GM15510 (cell line): ENCODE measurements around the gene SNX4.

Experiments
- POLR2A ChIP-seq: IDR thresholded peaks from 3 replicates; pipeline ENCODE4 v1.6.1; 2011; ENCODE audit warnings: borderline replicate concordance; ENCODE audit not compliant: insufficient read length; ENCODE audit errors: extremely low read depth

The SNX4 gene

DNA sequence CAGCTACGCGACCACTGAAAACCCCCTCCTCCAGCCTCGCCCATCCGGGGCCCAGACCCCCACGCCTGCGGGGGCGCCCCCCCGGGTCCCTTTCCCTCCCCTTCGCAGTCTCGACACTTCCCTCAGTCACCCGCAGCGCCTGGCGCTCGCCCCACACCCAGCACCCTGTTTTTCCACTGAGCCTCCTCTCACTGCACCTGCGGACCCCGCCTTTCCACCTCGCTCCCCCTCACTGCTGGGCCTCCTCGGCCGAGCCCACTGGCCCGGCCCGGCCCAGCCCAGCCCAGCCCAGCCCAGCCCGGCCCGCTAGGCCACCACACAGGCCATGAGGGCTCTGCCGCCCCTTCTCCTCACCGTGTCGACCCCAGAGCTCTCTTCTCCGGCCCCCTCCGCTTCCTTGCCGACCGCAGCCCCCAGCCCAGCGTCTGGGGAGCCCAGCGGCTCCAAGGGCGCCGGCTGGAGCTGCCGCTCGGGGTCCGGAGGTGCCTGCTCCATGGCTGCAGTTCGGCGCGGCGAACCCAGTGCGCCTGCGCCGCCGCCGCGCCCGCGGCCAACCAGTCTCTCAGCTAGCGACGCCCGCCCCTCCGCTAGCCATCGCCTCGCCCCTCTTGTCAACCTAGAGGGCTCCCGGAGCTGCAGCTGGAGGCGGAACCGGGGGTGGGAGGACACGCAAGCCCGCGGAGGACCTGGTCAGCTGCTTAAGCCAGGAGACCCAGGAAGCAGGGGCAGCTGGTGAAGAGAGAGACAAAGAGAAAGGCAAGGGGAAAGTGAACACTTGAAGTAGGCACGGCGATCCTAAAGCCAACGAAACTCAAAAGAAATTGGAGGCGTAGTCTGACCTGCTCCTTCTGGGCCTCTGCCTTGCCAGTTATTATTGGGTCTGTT is at the start of gene SNX4:
TSS of gene SNX4 (minus strand) at position 525 of the 885 bp plus-strand sequence. CDS start at position 495, 30 bp downstream.
- peak; percentile 78 for TF ChIP-seq POLR2A

GRCh38 chr3:125556314-125556713 is 36.3 kb upstream of the SNX4 start:
- TF ChIP-seq POLR2A, result no peak

GRCh38 chr3:125552401-125552800 is 32.4 kb upstream of the SNX4 start:
- no peak for TF ChIP-seq POLR2A

GRCh38 chr3:125528920-125529319 is 8.9 kb upstream of the SNX4 start:
- TF ChIP-seq POLR2A, result no peak

- no peak for TF ChIP-seq POLR2A
Observed at GRCh38 chr3:125525153-125525552, 5.2 kb upstream of the SNX4 start.

DNA sequence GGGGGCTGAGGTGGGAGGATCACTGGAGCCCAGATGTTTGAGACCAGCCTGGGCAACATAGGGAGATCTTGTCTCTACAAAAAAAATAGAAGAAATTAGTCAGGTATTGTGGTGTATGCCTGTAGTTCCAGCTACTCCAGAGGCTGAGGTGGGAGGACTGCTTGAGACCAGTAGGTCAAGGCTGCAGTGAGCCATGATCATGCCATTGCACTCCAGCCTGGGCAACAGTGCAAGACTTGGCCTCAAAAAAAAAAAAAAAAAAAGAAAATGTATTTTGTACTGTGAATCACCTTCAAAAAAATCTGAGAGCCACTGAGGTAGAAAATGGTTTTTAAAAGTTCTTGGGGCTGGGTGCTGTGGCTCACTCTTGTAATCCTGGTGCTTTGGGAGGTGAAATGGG is 4.6 kb downstream of the SNX4 start:
- no peak for TF ChIP-seq POLR2A

DNA sequence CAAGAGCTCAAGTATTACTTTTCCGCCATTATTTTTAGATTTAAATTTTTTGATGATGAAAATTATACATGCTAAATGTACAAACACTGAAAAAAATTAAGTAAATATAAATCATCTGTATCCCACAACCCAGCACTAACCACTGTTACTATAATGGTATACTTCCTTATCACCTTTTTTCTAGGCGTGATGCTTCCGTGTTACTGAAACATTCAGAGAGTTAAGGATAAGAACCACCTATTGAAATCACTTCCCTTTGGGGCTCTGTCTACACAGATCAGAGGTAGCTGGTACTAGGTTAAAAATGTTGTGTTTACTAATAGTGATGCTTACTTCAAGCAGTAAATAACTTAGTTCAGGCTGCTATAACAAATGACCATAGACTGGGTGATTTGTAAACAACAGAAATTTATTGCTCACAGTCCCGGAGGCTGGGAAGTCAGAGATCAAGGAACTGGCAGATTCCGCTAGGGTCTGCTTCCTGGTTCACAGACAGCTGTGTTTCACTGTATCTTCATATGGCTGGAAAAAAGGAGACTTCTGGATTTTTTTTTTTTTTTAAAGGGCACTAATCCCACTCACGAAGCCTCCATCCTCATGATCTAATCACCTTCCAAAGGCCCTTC is 6.4 kb downstream of the SNX4 start:
- TF ChIP-seq POLR2A, result no peak

GRCh38 chr3:125512135-125512920 is 7.7 kb downstream of the SNX4 start:
- TF ChIP-seq POLR2A, result no peak

DNA sequence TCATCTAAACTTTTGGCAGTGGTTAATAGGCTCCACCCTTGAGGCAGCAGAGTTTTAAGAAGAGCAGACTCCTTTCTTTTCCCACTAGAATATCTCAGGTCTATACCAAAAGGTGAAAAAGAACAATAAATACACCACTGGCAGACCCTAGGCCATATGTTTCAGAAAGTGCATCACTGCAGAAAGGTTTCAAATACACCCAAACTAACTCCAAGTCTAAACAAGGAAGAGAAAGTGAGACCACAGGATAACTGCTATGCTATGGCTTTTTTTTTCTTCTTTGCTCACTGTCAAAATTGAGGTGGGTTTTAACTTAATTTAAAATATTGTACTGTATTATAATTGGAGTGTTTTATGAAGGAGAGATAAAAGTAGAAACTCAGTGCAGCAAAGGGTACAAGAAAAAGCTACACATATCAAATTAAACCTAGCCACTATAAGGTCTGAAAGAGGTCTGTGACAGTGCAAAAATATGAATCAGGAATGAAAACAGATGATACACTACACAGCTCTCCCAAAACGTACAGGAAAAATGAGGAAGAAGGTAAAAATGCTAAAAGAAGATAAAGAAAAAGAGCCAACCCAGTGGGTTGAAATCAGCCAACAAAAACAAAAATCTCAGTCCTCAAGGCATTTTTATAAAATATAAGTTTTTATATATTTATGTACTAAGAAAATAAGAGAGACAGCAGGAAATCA is 8.4 kb downstream of the SNX4 start:
- no peak for TF ChIP-seq POLR2A

- TF ChIP-seq POLR2A, result no peak
Observed at GRCh38 chr3:125507128-125507527, 12.9 kb downstream of the SNX4 start.

DNA sequence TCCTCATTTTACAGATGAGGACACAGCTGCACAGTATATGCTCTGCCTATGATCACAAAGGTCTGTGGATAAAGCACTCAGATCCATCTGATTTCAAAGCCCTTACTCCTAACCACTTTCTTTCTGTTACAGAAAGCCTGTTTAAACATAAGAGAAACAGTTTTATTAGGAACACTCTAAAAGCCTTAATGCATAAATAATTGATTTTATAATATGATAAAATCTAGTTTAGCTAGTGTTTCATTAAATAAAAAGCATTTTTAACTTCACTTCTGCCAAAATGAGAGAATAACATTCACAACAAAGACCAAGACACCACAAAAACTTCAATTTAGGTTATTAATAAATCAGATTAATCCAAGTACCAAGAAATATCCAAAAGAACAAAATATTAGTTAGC is 21.4 kb downstream of the SNX4 start:
- no peak for TF ChIP-seq POLR2A

- TF ChIP-seq POLR2A, result no peak
Observed at GRCh38 chr3:125496701-125497100, 23.3 kb downstream of the SNX4 start.

DNA sequence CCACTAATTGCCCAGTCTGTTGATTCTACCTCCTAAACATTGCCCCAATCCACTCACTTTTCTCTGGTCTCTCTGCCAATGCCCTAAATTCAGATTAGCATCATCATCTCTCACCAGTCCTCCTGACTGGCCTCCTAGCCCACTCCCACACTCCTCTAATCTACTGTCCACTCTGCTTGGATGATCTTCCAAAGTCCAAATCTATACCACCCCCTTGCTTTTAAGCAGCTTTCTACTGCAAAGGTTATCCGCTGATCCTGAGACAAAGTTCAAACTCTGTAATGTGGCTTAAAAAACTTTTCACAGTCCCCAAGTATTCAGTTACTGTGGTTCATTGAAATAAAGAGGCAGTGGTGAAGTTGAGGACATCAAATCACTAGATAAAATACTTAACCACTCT is 37.6 kb downstream of the SNX4 start:
- no peak for TF ChIP-seq POLR2A

DNA sequence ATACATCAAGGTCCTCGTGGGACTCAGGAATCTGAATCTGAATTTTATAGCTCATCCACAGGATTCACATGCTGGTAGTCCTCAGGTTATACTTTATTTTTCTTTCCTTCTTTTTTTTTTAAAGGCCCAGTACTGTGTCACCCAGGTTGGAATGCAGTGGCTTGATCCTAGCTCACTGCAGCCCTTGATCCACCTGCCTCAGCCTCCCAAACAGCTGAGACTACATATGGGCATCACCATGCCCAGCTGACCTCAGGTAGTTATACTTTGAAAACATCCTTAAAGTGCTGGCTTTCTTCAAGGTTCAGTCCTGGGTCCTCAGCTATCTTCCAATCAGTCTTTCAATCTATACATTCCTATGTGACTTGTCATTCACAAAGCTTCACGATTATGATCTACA is 38.2 kb downstream of the SNX4 start:
- TF ChIP-seq POLR2A, result no peak
